Calu3 (cell line): ENCODE data around the gene F2RL1. TPM values are rescaled to one million over a fixed set of nuclear protein-coding genes. Genes with fewer than 3 reads are reported as not detected.

Experiments used
- BruUV-seq: library from RNA; stranded (reverse); fragments of 400-500 nt; replicated peaks from 2 replicates; lab custom pipeline; 2021; lab: Mats Ljungman, UMichigan
- CTCF ChIA-PET: fragments of 300-600 bp; sonication (Branson Sonifier 250); formaldehyde crosslinking; loops from one replicate; lab custom pipeline; 2022; ENCODE audit warnings: antibody characterized with exemption; lab: Charles Lee
- DNase-seq: peaks from one replicate; pipeline ENCODE4 v3.0.0; 2022
- H3K27ac Mint-ChIP-seq: one replicate; pipeline ENCODE4 v1.8.0; 2022; ENCODE audit warnings: mixed read lengths; ENCODE audit not compliant: unreplicated experiment
- H3K27me3 Mint-ChIP-seq: one replicate; pipeline ENCODE4 v1.8.0; 2022; ENCODE audit warnings: mixed read lengths; ENCODE audit not compliant: unreplicated experiment
- H3K36me3 Mint-ChIP-seq: one replicate; pipeline ENCODE4 v1.8.0; 2022; ENCODE audit warnings: mild to moderate bottlenecking, moderate library complexity, mixed read lengths; ENCODE audit not compliant: insufficient read depth, unreplicated experiment
- H3K4me1 Mint-ChIP-seq: one replicate; pipeline ENCODE4 v1.8.0; 2022; ENCODE audit warnings: mild to moderate bottlenecking, low read depth, mixed read lengths; ENCODE audit not compliant: unreplicated experiment
- H3K4me3 Mint-ChIP-seq: one replicate; pipeline ENCODE4 v1.8.0; 2022; ENCODE audit warnings: mild to moderate bottlenecking, low read depth, moderate library complexity, mixed read lengths; ENCODE audit not compliant: unreplicated experiment
- H3K9me3 Mint-ChIP-seq: one replicate; pipeline ENCODE4 v1.8.0; 2022; ENCODE audit warnings: low read depth, mixed read lengths; ENCODE audit not compliant: unreplicated experiment
- CTCF ChIP-seq: fragments of 200-600 bp; IDR thresholded peaks from one replicate; pipeline ENCODE4 v1.8.0; 2022; ENCODE audit warnings: antibody characterized with exemption; ENCODE audit not compliant: unreplicated experiment
- intact Hi-C: fragments of 100-400 bp; cut with micrococcal nuclease; formaldehyde crosslinking; loops from one replicate; pipeline ENCODE4 v1.10.0; 2022; ENCODE audit not compliant: unreplicated experiment
- total RNA-seq: library from RNA; stranded (reverse); gene quantifications from 2 replicates; pipeline ENCODE4 v1.2.3, GENCODE V29; 2022

F2RL1 gene
- total RNA-seq, 1 experiment from 2014 or later, result 122 TPM

GRCh38 chr5:76831110-76831452 is 12.3 kb downstream of the F2RL1 start:
- intact Hi-C loops, result no loop called here
- no TSS peak for BruUV-seq
- Mint-ChIP-seq H3K36me3 (peaks cover 75% of the 10 kb centered on the region), H3K27me3 (no peaks in the 10 kb centered on the region), H3K4me1 (peaks cover 58% of the 10 kb centered on the region), H3K9me3 (no peaks in the 10 kb centered on the region), H3K4me3 (peak overlapping the region; percentile 33), H3K27ac (peak overlapping the region; percentile 83)
- no peak for TF ChIP-seq CTCF
- CTCF ChIA-PET, result interaction anchor here (0.6 to 1.6 kb wide), 4 partner anchors 9 to 333 kb away, joined by 3 to 7 read pairs (median 3); partner anchors contain the start of gene F2RL1
- peak; percentile 73 for DNase-seq

- H3K36me3 Mint-ChIP-seq, result peaks cover 66% of the 10 kb centered on the region
- CTCF ChIA-PET, result interaction anchor here (0.6 to 0.7 kb wide), 2 partner anchors 39 to 147 kb away, joined by 3 to 8 read pairs; no protein-coding TSS in a partner anchor
Observed at GRCh38 chr5:76836181-76836580, 17.4 kb downstream of the F2RL1 start.

GRCh38 chr5:76836585-76836984 is 17.8 kb downstream of the F2RL1 start:
- no TSS peak for BruUV-seq
- CTCF ChIA-PET, result interaction anchor here (0.6 kb wide), 1 partner anchor 147 kb away, joined by 3 read pairs; no protein-coding TSS in a partner anchor
- Mint-ChIP-seq H3K36me3 (peaks cover 62% of the 10 kb centered on the region), H3K27me3 (no peaks in the 10 kb centered on the region), H3K27ac (peak overlapping the region; percentile 66), H3K4me3 (no peak overlapping the region), H3K4me1 (peaks cover 62% of the 10 kb centered on the region), H3K9me3 (no peaks in the 10 kb centered on the region)
- TF ChIP-seq CTCF, result no peak
- intact Hi-C loops, result loop anchor here (5.0 kb wide), 1 partner anchor 49 kb away; no protein-coding TSS in a partner anchor
- DNase-seq, result no peak

More at GRCh38 chr5:76836181-76836580, 17.4 kb downstream of the F2RL1 start:
- Mint-ChIP-seq H3K27ac (peak overlapping the region; percentile 66), H3K4me3 (no peak overlapping the region), H3K27me3 (no peaks in the 10 kb centered on the region), H3K4me1 (peaks cover 66% of the 10 kb centered on the region), H3K9me3 (no peaks in the 10 kb centered on the region)
- no peak for DNase-seq
- no TSS peak for BruUV-seq
- no peak for TF ChIP-seq CTCF
- intact Hi-C loops, result loop anchor here (5.0 kb wide), 1 partner anchor 49 kb away; no protein-coding TSS in a partner anchor

GRCh38 chr5:76838481-76839261 is 19.8 kb downstream of the F2RL1 start:
- H3K9me3 Mint-ChIP-seq, result peaks cover 2% of the 10 kb centered on the region
- no TSS peak for BruUV-seq
- H3K36me3 Mint-ChIP-seq, result peaks cover 50% of the 10 kb centered on the region
- TF ChIP-seq CTCF, result no peak
- DNase-seq, result peak; percentile 58
- no peaks in the 10 kb centered on the region for H3K27me3 Mint-ChIP-seq
- H3K27ac Mint-ChIP-seq, result peak overlapping the region; percentile 98
- CTCF ChIA-PET, result interaction anchor here (0.7 to 1.1 kb wide), 3 partner anchors 11 to 64 kb away, joined by 3 to 4 read pairs (median 3); partner anchors contain the start of gene S100Z
- intact Hi-C loops, result loop anchor here (5.0 kb wide), 1 partner anchor 51 kb away; no protein-coding TSS in a partner anchor
- peaks cover 46% of the 10 kb centered on the region for H3K4me1 Mint-ChIP-seq
- peak overlapping the region; percentile 33 for H3K4me3 Mint-ChIP-seq
